ENCODE data around the gene MCHR1.
A peak's percentile ranks its signal among the peaks of the same experiment; 100 is the strongest.
"Not testable (repeated sequence)": the region's sequence is repeated elsewhere in the genome, so short reads cannot be mapped to it uniquely, and the experiment has no call there.

MCHR1 gene

DNA sequence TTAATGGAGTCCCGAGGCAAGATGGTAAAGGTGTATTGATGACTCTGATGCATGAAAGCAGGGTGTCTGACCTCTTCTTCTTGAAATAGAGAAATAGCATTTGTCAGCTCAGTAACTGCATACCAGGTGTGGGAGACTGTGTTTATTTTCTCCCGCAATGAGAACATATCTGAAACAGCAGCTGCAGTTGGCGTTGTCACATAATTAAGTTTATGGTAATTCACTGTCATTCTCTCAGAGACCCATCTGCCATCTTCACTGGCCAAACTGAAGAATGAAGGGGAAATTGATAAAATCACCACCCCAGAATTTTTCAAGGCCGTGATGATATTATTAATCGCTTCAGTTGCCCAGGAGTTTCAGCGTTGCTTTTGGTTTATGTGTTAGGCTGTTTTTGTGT is 20.1 kb upstream of the MCHR1 start:
- DNase-seq = no peak

DNA sequence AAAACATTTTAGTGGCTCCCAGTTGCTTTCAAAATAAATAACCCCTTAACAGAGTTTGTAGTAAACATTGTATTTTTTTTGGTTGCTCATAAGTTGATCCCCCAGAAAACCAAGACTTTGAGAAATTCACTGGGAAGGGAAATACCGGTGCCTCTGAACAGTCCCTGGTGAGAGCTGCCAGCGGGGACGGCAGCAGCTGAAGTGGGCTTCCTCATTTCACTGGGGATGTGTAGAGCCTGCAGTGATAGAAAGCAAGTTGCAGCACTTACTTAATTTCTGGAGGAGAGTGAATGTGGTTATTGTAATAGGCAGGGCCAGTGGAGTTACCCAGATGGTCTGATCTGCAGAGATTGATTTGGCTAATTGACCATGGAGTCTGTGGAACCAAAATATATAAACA is 18.6 kb upstream of the MCHR1 start:
- no peak for DNase-seq

DNA sequence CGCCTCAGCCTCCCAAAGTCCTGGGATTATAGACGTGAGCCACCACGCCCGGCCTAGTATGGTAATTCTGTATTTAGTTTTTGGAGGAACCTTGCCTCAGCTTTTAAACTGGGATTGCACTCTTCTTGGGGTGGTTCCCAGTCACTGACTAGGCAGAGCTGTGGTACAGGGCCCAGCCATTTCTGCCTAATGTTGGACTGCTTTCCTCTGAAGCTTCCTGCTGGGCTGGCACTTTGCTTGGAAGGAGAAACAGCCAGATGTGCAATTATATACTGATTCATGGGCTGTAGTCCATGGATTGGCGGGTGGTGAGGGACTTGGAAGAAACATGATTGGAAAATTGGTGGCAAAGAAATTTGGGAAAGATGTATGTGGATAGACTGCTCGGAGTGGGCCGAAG is 17.6 kb upstream of the MCHR1 start:
- no peak for DNase-seq

DNA sequence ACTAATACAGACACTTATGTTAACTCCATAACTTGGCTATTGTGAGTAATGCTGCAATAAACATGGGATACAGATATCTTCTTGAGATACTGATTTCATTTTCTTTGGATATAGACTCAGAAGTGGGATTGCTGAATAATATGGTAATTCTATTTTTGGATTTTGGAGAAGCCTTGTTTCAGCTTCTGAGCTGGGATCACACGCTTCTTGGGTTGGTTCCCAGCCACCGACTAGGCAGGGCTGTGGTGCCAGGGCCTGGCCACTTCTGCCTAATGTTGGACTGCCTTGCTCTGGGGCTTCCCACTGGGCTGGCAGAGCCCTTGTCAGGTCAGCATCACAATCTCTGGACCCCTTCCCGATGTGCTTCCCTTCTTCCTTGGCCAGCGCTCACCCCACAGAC is 14.0 kb upstream of the MCHR1 start:
- DNase-seq = peak in 1 of 2 experiments; percentile 21

DNA sequence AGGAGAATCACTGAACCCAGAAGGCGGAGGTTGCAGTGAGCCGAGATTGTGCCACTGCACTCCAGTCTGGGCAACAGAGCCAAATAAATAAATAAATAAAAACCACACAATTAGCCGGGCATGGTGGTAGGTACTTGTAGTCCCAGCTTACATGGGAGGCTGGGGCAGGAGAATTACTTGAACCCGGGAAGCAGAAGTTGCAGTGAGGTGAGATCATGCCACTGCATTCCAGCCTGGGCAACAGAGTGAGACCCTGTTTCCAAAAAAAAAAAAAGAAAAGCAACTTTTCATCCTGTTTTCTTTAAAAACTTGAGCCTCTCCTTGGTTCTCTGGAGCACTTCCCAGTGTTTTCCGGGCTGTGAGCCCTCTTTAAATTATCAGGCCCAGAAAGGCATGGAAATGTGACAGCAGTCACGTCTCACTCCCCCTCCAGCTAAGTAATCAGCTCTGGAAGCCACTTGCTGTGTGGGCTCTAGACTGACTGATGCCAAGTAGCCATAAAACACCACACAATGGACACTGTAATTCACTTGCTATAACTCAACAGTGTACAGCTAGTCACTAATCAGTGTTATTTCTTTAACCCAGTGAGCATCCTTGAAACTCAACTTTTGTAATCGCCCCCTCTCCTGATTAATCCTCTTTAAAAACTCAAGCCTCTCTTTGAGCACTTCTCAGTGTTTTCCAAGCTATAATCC is 13.0 kb upstream of the MCHR1 start:
- DNase-seq = no peak

DNA sequence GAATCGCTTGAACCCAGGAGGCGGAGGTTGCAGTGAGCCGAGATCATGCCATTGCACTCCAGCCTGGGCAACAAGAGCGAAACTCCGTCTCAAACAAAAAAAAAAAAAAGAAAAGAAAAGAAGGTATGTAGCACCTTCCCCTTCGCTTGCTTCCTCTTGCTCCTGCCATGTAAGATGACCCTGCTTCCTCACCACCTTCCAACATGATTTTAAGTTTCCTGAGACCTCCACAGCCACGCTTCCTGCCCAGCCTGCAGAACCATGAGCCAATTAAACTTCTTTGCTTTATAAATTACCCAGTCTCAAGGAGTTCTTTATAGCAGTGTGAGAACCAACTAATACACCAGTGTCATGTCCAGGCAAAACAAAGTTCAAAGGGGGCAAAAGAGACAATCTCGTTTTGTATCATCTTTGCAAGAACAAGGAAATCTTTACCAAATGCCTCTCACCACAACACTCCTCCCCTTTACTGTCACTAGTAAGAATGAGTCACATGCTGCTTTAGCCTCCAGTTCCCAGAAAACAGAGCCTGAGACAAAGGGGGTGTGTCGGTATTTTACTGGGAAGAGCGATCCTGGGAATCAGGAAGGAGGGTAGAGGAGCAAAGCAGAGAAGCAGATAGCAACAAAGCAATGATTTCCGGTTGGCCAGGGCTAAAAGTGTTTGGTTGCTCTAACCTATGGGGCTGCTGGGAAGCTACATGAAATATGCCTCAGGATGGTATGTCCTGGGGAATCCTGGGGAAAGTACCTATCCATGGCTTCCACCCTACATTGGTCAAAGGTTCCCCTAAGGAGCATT is 10.5 kb upstream of the MCHR1 start:
- no peak for DNase-seq

DNA sequence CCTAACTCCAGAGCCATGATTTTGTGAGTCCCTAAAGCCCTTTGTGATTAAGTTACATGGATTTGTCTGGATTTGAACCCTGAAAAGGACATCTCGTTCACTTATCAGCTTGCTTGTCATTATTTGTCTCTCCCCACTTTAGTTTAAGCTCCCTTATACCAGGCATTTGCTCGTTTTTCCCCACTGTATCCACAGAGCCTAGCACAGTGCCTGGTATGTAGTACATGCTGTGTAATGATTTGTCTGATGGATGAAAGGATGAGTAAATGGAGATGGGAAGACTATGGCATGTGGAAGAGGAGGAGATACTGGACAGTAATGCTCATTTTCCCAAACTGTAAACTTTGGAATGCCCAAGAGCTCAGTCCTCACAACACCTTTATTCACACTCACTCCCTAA is 9.2 kb upstream of the MCHR1 start:
- DNase-seq = no peak

DNA sequence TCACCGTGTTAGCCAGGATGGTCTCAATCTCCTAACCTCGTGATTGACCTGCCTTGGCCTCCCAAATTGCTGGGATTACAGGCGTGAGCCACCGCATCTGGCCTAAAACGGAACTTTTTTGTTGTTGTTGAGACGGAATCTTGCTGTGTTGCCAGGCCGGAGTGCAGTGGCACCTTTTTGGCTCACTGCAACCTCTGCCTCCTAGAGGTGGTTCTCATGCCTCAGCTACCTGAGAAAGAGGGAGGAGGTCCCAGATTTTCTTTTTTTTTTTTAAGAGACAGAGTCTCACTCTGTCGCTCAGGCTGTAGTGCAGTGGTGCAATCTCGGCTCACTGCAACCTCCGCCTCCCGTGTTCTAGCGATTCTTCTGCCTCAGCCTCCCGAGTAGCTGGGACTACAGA is 7.9 kb upstream of the MCHR1 start:
- no peak for DNase-seq

DNA sequence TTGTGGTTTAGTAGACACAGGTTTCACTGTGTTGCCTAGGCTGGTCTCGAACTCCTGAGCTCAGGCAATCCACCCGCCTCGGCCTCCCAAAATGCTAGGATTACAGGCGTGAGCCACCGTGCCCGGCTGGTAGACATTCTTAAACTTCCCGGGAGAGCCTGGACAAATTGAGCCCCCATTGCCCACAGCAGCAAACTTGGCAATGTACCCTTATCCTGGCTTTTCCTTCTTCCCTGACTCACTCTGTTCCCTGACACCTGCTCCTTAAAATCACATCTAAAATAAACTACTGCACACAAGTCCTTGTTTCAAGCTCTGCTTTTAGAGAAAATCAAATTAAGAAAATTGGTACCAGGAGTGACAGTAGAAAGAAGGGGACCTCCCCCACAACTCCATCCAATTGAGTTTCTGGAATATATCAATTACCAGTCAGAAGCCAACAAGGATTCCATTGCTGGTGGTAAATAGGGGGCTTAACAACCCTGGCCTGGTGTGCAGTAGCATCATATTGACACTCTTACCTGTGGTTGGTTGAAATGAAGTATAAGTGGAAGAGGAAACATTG is 7.4 kb upstream of the MCHR1 start:
- DNase-seq = no peak

DNA sequence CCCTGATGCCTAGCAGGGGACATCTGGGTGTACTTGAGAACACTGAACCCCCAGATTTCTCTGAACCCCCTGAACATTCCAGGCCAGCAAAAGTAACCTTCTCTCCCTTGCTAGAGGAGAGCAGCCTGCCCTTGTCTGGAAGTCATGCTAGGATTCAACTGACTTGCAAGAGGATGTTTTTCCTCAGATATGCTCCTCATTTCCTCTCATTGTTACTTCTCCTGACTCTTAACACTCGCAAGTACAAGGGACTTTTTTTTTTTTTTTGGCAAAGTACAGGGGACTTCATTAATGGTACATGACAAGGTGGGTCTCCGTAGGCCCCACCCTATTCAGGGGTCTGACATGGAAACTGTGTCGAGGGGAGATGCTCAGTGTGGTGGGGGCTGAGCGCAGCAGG is 6.3 kb upstream of the MCHR1 start:
- no peak for DNase-seq

DNA sequence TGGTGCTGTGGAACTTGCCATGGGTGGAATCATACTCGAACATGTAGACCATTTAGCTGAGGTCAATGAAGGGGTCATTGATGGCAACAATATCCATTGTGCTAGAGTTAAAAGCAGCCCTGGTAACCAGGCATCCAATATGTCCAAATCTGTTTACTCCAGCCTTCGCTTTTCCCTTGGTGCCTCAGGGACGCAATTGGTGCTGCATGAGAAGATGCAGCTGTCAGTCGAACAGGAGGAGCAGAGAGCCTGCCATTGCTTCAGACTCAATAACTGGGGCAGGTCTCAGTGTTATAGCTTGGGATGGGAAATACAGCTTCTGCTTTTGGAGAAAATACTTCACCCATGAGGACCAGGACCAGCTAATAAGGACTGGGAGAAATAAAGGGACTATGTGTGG is 5.0 kb upstream of the MCHR1 start:
- DNase-seq = no peak

DNA sequence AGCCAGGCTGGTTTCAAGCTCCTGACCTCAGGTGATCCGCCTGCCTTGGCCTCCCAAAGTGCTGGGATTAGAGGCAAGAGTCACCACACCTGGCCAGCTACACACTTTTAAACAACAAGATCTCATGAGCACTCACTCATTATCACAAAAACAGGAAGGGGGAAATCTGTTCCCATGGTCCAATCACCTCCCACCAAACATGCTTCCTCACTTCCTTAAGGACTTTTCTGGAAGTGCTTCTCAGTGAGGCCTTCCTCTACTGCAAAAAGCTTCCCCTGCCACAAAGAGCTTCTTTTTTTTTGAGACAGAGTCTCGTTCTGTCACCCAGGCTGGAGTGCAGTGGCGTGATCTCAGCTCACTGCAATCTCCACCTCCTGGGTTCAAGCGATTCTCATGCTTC is 3.1 kb upstream of the MCHR1 start:
- DNase-seq = not testable (repeated sequence)

DNA sequence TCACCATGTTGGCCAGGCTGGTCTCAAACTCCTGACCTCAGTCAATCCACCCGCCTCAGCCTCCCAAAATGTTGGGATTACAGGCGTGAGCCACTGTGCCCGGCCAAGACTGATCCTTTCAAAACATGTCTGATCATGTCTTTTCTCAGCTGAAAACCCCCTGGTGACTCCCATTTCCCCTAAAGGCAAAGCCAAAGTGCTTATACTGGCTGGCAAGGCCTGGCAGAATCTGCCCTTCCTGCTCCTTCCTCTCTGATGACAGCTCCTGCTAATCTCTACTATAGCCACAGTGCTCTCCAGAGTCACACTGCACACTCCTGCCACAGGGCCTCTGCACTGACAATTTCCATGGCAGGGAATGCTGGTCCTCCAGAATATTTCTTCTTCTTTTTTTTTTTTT is 2.6 kb upstream of the MCHR1 start:
- no peak for DNase-seq

DNA sequence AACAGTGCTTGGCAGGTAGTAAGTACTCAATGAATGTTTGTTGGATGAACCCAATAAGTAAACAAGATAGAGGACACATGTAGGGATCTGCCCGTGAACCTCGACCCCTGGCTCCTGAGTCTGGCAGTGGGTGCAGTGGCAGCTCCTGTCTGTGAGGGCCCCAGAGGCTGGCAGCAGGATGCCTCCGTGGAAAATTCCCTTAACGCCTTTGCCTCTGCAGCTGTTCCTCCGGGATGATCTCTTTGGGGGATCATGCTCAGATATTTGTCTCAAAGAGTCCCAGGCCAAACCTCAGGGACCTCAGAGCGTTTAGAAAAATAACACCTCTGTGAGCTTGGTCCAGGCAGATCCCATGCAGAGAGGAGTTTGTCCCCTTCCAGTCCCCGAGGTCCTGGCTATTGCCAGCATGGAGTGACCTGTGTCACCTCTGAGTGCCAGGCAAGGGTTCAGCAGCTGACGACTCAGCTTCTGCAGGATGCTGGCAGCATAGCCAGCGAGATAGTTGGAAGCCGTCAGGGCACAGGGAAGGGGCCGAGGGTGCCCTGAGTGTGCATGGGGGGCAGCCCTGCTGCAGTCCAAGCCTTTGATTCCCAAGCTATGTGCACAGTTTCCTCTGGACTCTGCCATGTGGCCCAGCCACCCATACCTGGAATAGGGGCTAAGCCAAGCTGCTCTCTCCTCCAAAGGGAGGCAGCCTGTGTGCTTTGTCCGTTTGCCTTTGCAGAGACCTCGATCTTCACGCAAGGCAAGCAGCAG is 613 bp upstream of the MCHR1 start:
- DNase-seq = no peak

DNA sequence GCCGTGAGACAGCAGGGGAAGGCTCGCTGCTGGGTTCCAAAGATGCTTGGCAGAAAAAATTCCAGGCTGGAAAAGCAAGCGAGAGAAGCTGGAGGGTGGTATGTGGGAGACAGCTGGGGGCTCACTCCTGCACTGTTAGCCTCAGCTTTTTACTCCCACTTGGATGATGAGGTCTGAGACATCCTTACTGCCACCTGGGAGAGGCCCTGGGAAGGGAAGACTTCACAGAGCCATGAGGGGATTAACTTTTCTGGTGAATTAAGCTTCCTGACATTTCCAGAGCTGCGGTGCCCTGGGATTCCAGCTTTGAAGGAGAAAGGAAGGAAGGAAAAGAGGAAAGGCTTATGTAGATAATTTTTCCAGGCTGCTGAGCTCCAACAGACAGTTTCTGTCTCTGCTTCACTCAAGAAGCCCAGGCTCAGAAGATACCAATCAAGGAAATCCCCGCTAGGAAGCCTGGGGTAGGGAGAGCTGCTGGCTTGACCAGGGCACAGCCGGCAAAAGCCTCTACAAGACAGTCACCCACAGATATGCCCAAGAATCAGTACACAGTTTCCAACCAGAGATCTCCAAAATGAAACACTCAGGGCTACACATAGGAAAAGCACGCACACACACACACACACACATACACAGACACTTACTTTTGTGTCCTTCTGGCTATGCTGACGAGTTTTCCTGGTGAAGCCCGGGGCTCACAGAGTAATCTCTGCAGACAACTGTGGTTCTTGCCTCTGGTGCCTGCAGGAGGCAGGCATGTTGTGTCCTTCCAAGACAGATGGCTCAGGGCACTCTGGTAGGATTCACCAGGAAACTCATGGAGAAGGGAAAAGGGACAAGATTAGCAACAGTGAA is 907 bp downstream of the MCHR1 start:
- DNase-seq = no peak

DNA sequence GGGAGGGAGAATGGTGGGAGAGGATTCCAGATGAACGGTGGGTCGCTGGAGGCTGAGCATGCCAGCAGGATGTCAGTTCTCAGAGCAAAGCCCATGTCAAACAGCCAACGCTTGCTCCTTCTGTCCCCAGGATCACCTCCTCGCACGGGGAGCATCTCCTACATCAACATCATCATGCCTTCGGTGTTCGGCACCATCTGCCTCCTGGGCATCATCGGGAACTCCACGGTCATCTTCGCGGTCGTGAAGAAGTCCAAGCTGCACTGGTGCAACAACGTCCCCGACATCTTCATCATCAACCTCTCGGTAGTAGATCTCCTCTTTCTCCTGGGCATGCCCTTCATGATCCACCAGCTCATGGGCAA is 1.5 kb downstream of the MCHR1 start:
- no peak for DNase-seq

DNA sequence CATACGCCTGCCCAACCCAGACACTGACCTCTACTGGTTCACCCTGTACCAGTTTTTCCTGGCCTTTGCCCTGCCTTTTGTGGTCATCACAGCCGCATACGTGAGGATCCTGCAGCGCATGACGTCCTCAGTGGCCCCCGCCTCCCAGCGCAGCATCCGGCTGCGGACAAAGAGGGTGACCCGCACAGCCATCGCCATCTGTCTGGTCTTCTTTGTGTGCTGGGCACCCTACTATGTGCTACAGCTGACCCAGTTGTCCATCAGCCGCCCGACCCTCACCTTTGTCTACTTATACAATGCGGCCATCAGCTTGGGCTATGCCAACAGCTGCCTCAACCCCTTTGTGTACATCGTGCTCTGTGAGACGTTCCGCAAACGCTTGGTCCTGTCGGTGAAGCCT is 2.2 kb downstream of the MCHR1 start:
- DNase-seq = no peak

DNA sequence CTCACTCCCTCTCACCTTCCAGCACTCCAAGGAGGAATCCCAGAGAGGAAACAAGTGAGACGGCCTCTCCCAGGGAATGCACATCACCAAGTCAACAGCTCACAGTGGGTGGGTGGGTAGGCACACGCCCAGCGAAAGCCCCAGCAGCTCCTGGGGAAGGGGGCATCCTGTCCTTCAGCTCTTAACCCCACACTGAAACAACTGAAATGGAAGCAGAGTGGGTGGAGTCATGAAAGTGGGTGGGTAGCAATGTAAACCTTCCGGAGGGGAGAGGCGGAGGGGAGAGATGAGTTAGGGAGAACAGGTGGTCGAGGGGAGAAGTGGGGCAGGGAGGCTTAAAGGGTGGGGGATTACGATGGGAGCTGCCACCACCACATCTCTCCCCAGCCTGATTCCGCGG is 5.4 kb downstream of the MCHR1 start:
- no peak for DNase-seq

DNA sequence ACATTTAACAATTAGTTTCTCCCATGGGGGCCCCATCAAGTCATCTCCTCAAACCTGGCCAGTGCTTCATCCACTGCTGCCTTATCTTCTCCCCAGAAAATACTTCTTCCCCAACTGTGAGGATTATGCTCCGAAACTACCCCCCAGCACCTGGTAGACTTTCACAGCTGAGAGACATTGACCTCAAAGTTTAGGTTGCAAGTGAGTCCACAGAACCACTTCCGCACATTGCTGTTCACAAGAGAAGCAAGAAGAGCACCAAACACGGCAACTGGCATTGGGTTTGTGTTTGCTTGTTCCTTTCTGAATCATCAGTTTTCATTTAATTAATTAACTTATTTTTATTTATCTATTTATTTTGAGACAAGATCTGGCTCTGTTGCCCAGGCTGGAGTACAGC is 6.1 kb downstream of the MCHR1 start:
- no peak for DNase-seq

DNA sequence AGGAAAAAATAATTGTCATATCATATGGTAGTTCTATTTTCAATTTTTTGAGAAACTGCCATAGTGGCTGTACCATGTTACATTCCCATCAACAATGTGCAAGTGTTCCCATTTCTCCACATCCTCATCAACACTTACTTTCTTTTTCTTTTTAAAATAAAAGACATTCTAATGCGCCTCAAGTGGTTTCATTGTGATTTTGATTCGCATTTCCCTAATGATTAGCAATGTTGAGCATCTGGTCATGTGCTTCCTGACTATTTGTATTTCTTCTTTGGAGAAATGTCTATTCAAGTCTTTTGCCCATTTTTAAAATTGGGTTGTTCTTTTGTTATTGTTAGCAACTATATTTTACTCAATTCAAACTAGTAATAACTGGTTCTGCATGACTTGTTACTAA is 8.4 kb downstream of the MCHR1 start:
- no peak for DNase-seq

DNA sequence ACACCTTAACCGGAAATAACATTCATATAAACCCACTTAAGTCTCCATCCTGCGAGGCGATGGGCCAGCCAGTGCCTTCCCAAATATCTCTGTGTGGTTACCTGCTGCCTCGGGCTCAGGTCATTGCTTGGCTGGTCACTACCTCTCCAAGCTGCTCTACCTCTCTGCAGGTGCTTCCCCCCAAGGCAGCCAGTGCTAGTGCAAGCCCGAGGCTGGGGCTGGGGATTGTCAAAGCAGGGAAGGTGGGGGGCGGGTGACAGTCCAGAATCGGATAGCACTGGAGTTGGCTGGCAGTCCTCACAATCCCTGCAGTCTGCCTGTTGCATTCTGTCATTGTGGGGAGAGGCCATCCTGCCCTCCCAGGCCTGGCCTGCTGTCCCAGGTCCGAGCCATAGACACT is 11.1 kb downstream of the MCHR1 start:
- DNase-seq = no peak

DNA sequence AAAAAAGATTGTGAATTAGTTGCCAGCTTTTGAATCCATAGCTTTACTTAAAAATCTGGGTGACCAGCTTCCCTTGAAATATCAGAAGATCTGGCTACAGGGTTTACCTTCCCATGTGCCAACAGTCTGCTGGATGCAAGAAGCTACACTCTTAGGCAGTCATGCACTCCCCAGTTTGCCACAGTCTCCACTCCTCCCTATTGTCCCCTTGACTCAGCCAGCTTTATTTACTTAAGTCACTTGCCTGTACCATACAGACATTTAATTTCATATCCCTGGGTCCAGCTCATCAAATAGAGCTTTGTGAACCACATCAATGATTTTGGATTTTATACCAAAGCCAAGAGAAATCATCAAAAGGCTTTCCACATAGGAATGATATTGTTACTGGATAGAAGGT is 12.2 kb downstream of the MCHR1 start:
- no peak for DNase-seq

DNA sequence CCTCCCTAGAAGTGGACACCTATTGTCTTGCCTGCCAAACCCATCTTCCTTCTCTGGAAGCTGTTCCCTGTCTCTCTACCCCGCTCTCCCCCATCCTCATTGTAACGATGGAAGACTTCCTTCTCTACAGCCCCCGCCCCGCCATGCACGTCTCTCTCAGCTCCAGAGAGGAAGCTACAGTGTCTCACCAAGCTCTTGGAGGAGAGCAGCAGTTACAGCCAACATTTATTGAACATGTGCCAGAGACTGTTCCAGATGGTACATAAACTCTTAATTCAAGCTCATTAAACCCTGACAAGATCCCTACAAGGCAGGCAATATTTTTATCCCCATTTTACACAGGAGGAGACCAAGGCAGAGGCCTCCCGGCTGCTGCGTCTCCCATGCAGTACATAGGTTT is 15.1 kb downstream of the MCHR1 start:
- DNase-seq = no peak
